Right lobe of liver (tissue), 4 donors: ENCODE data around the gene GRIK1.

ENCODE experiments used
- CTCF ChIP-seq, 4 donors: fragments of 200-600 bp in 3 of 4; fragments of 450-650 bp in 1 of 4; IDR thresholded peaks; one replicate each; pipeline versions ENCODE4 v1.5.1 to v1.8.0; 2016 to 2022; ENCODE audit warnings: antibody characterized with exemption in 4 of 4, mild to moderate bottlenecking in 2 of 4
- POLR2A ChIP-seq: fragments of 450-650 bp; IDR thresholded peaks from one replicate; pipeline ENCODE4 v1.6.1; 2017; ENCODE audit warnings: antibody characterized with exemption, mild to moderate bottlenecking
- donor health status: DM: no; HTN: no; CAD: no.
- donor health status: DM: no; HTN: no; CAD: no.
- donor health status: DM: no; HTN: yes; CAD: no.

- TF ChIP-seq CTCF (IDR thresholded peaks at IDR 0.05) (no peak), POLR2A (no peak)
Measured at GRCh38 chr21:29738730-29739129, 201.1 kb downstream of the GRIK1 start.
